HEK293 (cell line): ENCODE measurements around the gene ANAPC2.

ENCODE experiments used
- GLIS1 ChIP-seq: fragments of 450-650 bp; formaldehyde crosslinking; IDR thresholded peaks from 2 replicates; pipeline ENCODE4 v1.5.1; 2016; ENCODE audit warnings: missing biosample characterization, missing genetic modification characterization
- GLIS2 ChIP-seq: fragments of 450-650 bp; formaldehyde crosslinking; IDR thresholded peaks from 2 replicates; pipeline ENCODE4 v1.5.1; 2016; ENCODE audit warnings: missing biosample characterization, missing genetic modification characterization
- HOXA7 ChIP-seq: sonication (generic); formaldehyde crosslinking; IDR thresholded peaks from 2 replicates; pipeline ENCODE4 v1.8.1; 2022; ENCODE audit warnings: missing genetic modification reagents, borderline replicate concordance
- HOXC10 ChIP-seq: sonication (generic); formaldehyde crosslinking; IDR thresholded peaks from 2 replicates; pipeline ENCODE4 v1.8.1; 2023; ENCODE audit warnings: mild to moderate bottlenecking, missing genetic modification reagents
- RBAK ChIP-seq: fragments of 450-650 bp; formaldehyde crosslinking; IDR thresholded peaks from 2 replicates; pipeline ENCODE4 v1.5.1; 2016; ENCODE audit warnings: missing biosample characterization, missing genetic modification characterization
- TRIM28 ChIP-seq: IDR thresholded peaks from 2 replicates; pipeline ENCODE4 v1.6.1; 2011; ENCODE audit warnings: low read length, control low read depth, borderline replicate concordance
- YY2 ChIP-seq: fragments of 450-650 bp; formaldehyde crosslinking; IDR thresholded peaks from 2 replicates; pipeline ENCODE4 v1.5.1; 2016; ENCODE audit warnings: missing biosample characterization, missing genetic modification characterization
- ZBTB48 ChIP-seq: fragments of 450-650 bp; formaldehyde crosslinking; IDR thresholded peaks from 2 replicates; pipeline ENCODE4 v1.5.1; 2016; ENCODE audit warnings: missing biosample characterization, missing genetic modification characterization
- ZBTB8A ChIP-seq: fragments of 450-650 bp; formaldehyde crosslinking; IDR thresholded peaks from 2 replicates; pipeline ENCODE4 v1.5.1; 2016; ENCODE audit warnings: missing biosample characterization, missing genetic modification characterization
- ZFP3 ChIP-seq: fragments of 450-650 bp; formaldehyde crosslinking; IDR thresholded peaks from 2 replicates; pipeline ENCODE4 v1.5.1; 2016; ENCODE audit warnings: low read depth, missing biosample characterization, missing genetic modification characterization
- ZFP69B ChIP-seq: fragments of 450-650 bp; formaldehyde crosslinking; IDR thresholded peaks from 2 replicates; pipeline ENCODE4 v1.5.1; 2016; ENCODE audit warnings: missing biosample characterization, missing genetic modification characterization
- ZNF146 ChIP-seq: fragments of 450-650 bp; formaldehyde crosslinking; IDR thresholded peaks from 2 replicates; pipeline ENCODE4 v1.5.1; 2016; ENCODE audit warnings: missing biosample characterization, missing genetic modification characterization
- ZNF16 ChIP-seq: fragments of 450-650 bp; formaldehyde crosslinking; IDR thresholded peaks from 2 replicates; pipeline ENCODE4 v1.5.1; 2016; ENCODE audit warnings: low read depth, missing biosample characterization, missing genetic modification characterization
- ZNF18 ChIP-seq: fragments of 450-650 bp; formaldehyde crosslinking; IDR thresholded peaks from 2 replicates; pipeline ENCODE4 v1.5.1; 2016; ENCODE audit warnings: missing biosample characterization, missing genetic modification characterization
- ZNF239 ChIP-seq: fragments of 450-650 bp; formaldehyde crosslinking; IDR thresholded peaks from 2 replicates; pipeline ENCODE4 v1.5.1; 2016; ENCODE audit warnings: missing biosample characterization, missing genetic modification characterization
- ZNF335 ChIP-seq: fragments of 450-650 bp; formaldehyde crosslinking; conservative IDR thresholded peaks from 2 replicates; pipeline ENCODE4 v1.5.1; 2016; ENCODE audit warnings: missing biosample characterization, missing genetic modification characterization
- ZNF350 ChIP-seq: fragments of 450-650 bp; formaldehyde crosslinking; IDR thresholded peaks from 2 replicates; pipeline ENCODE4 v1.5.0; 2017; ENCODE audit warnings: missing biosample characterization, mild to moderate bottlenecking, missing genetic modification characterization
- ZNF366 ChIP-seq: fragments of 450-650 bp; formaldehyde crosslinking; conservative IDR thresholded peaks from 2 replicates; pipeline ENCODE4 v1.5.1; 2016; ENCODE audit warnings: missing biosample characterization, missing genetic modification characterization
- ZNF398 ChIP-seq: fragments of 450-650 bp; formaldehyde crosslinking; IDR thresholded peaks from 2 replicates; pipeline ENCODE4 v1.5.1; 2017; ENCODE audit warnings: missing biosample characterization, missing genetic modification characterization
- ZNF404 ChIP-seq: fragments of 450-650 bp; formaldehyde crosslinking; IDR thresholded peaks from 2 replicates; pipeline ENCODE4 v1.5.1; 2017; ENCODE audit warnings: missing biosample characterization, missing genetic modification characterization
- ZNF530 ChIP-seq: fragments of 450-650 bp; formaldehyde crosslinking; IDR thresholded peaks from 2 replicates; pipeline ENCODE4 v1.5.1; 2016; ENCODE audit warnings: low read depth, missing biosample characterization, missing genetic modification characterization
- ZNF548 ChIP-seq: fragments of 450-650 bp; formaldehyde crosslinking; IDR thresholded peaks from 2 replicates; pipeline ENCODE4 v1.5.1; 2016; ENCODE audit warnings: missing biosample characterization, missing genetic modification characterization
- ZNF561 ChIP-seq: fragments of 450-650 bp; IDR thresholded peaks from 2 replicates; pipeline ENCODE4 v1.5.1; 2018; ENCODE audit warnings: missing biosample characterization, missing genetic modification characterization, borderline replicate concordance
- ZNF610 ChIP-seq: fragments of 450-650 bp; formaldehyde crosslinking; IDR thresholded peaks from 2 replicates; pipeline ENCODE4 v1.5.1; 2016; ENCODE audit warnings: missing biosample characterization, missing genetic modification characterization, borderline replicate concordance
- ZNF624 ChIP-seq: fragments of 450-650 bp; formaldehyde crosslinking; IDR thresholded peaks from 2 replicates; pipeline ENCODE4 v1.5.1; 2017; ENCODE audit warnings: missing biosample characterization, missing genetic modification characterization
- ZNF626 ChIP-seq: fragments of 450-650 bp; sonication (Bioruptor Pico); formaldehyde crosslinking; IDR thresholded peaks from 2 replicates; pipeline ENCODE4 v1.5.1; 2018; ENCODE audit warnings: missing biosample characterization, missing genetic modification characterization, inconsistent platforms
- ZNF677 ChIP-seq: fragments of 450-650 bp; IDR thresholded peaks from 2 replicates; pipeline ENCODE4 v1.5.0; 2018; ENCODE audit warnings: missing biosample characterization, mild to moderate bottlenecking, missing genetic modification characterization, moderate library complexity
- ZNF692 ChIP-seq: fragments of 450-650 bp; formaldehyde crosslinking; IDR thresholded peaks from 2 replicates; pipeline ENCODE4 v1.5.1; 2016; ENCODE audit warnings: missing biosample characterization, missing genetic modification characterization
- ZNF704 ChIP-seq: fragments of 450-650 bp; formaldehyde crosslinking; IDR thresholded peaks from 2 replicates; pipeline ENCODE4 v1.5.1; 2016; ENCODE audit warnings: missing biosample characterization, missing genetic modification characterization
- ZNF830 ChIP-seq: fragments of 450-650 bp; IDR thresholded peaks from 2 replicates; pipeline ENCODE4 v1.5.0; 2018; ENCODE audit warnings: missing biosample characterization, missing genetic modification characterization, low read depth, mild to moderate bottlenecking, moderate library complexity
- ZNF837 ChIP-seq: fragments of 450-650 bp; formaldehyde crosslinking; IDR thresholded peaks from 2 replicates; pipeline ENCODE4 v1.5.1; 2016; ENCODE audit warnings: missing biosample characterization, missing genetic modification characterization
- TF ChIP-seq, protein P1 (sequence below): fragments of 450-650 bp; formaldehyde crosslinking; IDR thresholded peaks from 2 replicates; pipeline ENCODE4 v1.5.1; 2016; ENCODE audit warnings: missing biosample characterization, missing genetic modification characterization

ANAPC2 gene

GRCh38 chr9:137236238-137236935 lies 48.0 kb upstream of the ANAPC2 start (continued):
- TF ChIP-seq ZNF704 (tag by site-specific recombination) (no peak), ZNF837 (tag by site-specific recombination) (no peak), ZNF16 (tag by site-specific recombination) (no peak), ZFP69B (tag by site-specific recombination) (0 out of 2 replicates have a peak, but pooled peaks have one; percentile 18), ZNF398 (tag by site-specific recombination) (peak; percentile 68), ZBTB48 (tag by site-specific recombination) (peak; percentile 19; the same call in 1 of the 2 replicates), ZNF350 (tag by site-specific recombination) (no peak), GLIS1 (tag by site-specific recombination) (no peak), ZNF530 (tag by site-specific recombination) (no peak), ZNF366 (tag by site-specific recombination) (no peak), ZNF146 (tag by site-specific recombination) (no peak), ZNF548 (no peak), ZNF626 (tag by site-specific recombination) (no peak), ZNF692 (tag by site-specific recombination) (peak; percentile 67; the same call in 1 of the 2 replicates), ZBTB8A (peak; percentile 54), YY2 (peak; percentile 89), ZNF561 (tag by site-specific recombination) (0 out of 2 replicates have a peak, but pooled peaks have one; percentile 64), HOXC10 (CRISPR knock-in tag) (no peak), ZNF335 (tag by site-specific recombination) (no peak), ZNF830 (no peak), GLIS2 (tag by site-specific recombination) (peak; percentile 86; the same call in 1 of the 2 replicates), TRIM28 (no peak), ZNF624 (tag by site-specific recombination) (no peak), ZNF677 (tag by site-specific recombination) (no peak), RBAK (tag by site-specific recombination) (no peak), ZNF610 (tag by site-specific recombination) (no peak), ZNF239 (tag by site-specific recombination) (no peak), HOXA7 (CRISPR knock-in tag) (no peak), ZFP3 (tag by site-specific recombination) (no peak), ZNF18 (no peak), ZNF404 (no peak)
- TF ChIP-seq, protein P1, sequence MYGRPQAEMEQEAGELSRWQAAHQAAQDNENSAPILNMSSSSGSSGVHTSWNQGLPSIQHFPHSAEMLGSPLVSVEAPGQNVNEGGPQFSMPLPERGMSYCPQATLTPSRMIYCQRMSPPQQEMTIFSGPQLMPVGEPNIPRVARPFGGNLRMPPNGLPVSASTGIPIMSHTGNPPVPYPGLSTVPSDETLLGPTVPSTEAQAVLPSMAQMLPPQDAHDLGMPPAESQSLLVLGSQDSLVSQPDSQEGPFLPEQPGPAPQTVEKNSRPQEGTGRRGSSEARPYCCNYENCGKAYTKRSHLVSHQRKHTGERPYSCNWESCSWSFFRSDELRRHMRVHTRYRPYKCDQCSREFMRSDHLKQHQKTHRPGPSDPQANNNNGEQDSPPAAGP (tag by site-specific recombination): peak; percentile 62; the same call in 1 of the 2 replicates
